ENCODE measurements around the gene CDK3.

- TF ChIP-seq CTCF (IDR thresholded peaks at IDR 0.05) = no peak
- TF ChIP-seq POLR2A (IDR thresholded peaks at IDR 0.05) = no peak
Measured at GRCh38 chr17:76050538-76051467, 50.1 kb downstream of the CDK3 start.

Measured in adrenal gland (tissue), 5 donors.